Cardiac fibroblast (primary cell): ENCODE data around the gene STX16.

Experiments
- DNase-seq, 2 donors: peaks; one replicate each; pipeline versions ENCODE4 v3.0.0 to v3.0.0-alpha.2; 2010; ENCODE audit warnings: low read depth in 2 of 2
- H3K4me3 ChIP-seq, 2 donors: replicated peaks in 1 of 2; 1 replicate in 1 of 2; 2 replicates in 1 of 2; pipeline ENCODE4 v1.5.1; 2011; ENCODE audit warnings: low read depth in 2 of 2, low read length in 2 of 2, mild to moderate bottlenecking in 2 of 2, moderate library complexity in 1 of 2
- TF ChIP-seq, protein P1 (sequence below): IDR thresholded peaks from one replicate; pipeline ENCODE4 v1.5.1; 2011; ENCODE audit warnings: low read depth, mild to moderate bottlenecking, low read length, inconsistent platforms

STX16 gene

DNA sequence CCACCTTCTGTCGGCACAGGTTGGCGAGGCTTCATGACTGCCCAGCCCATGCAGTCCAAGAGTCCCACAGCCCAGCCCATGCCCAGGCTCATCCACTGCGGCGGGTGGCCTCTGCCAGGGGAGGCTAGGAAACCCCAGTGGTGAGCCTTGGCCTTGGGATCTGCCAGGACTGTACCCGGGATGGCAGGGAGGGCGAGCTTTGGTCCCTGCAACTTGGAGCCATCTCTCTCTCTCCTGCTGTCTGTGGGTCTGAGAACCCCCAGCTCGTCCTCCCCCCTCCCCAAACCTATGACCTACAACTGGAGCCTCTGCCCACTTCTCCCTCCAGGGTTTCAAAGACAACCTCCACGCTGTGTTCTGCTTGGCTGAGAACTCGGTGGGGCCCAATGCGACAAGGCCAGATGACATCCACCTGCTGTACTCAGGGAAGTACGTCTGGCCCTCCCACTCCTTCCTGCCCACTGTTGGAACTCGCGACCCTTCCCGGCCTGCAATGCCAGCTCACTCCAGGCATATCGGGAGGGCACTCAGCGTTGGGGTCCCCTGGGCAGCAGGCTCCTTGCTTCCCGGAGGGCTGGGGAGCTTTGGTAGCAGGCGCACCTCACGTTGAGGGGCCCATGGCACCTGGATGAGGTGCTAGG, 61.2 kb downstream of the STX16 start:
- DNase-seq = no peak
- TF ChIP-seq, protein P1, sequence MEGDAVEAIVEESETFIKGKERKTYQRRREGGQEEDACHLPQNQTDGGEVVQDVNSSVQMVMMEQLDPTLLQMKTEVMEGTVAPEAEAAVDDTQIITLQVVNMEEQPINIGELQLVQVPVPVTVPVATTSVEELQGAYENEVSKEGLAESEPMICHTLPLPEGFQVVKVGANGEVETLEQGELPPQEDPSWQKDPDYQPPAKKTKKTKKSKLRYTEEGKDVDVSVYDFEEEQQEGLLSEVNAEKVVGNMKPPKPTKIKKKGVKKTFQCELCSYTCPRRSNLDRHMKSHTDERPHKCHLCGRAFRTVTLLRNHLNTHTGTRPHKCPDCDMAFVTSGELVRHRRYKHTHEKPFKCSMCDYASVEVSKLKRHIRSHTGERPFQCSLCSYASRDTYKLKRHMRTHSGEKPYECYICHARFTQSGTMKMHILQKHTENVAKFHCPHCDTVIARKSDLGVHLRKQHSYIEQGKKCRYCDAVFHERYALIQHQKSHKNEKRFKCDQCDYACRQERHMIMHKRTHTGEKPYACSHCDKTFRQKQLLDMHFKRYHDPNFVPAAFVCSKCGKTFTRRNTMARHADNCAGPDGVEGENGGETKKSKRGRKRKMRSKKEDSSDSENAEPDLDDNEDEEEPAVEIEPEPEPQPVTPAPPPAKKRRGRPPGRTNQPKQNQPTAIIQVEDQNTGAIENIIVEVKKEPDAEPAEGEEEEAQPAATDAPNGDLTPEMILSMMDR = no peak
- no peak overlapping the region for H3K4me3 ChIP-seq

DNA sequence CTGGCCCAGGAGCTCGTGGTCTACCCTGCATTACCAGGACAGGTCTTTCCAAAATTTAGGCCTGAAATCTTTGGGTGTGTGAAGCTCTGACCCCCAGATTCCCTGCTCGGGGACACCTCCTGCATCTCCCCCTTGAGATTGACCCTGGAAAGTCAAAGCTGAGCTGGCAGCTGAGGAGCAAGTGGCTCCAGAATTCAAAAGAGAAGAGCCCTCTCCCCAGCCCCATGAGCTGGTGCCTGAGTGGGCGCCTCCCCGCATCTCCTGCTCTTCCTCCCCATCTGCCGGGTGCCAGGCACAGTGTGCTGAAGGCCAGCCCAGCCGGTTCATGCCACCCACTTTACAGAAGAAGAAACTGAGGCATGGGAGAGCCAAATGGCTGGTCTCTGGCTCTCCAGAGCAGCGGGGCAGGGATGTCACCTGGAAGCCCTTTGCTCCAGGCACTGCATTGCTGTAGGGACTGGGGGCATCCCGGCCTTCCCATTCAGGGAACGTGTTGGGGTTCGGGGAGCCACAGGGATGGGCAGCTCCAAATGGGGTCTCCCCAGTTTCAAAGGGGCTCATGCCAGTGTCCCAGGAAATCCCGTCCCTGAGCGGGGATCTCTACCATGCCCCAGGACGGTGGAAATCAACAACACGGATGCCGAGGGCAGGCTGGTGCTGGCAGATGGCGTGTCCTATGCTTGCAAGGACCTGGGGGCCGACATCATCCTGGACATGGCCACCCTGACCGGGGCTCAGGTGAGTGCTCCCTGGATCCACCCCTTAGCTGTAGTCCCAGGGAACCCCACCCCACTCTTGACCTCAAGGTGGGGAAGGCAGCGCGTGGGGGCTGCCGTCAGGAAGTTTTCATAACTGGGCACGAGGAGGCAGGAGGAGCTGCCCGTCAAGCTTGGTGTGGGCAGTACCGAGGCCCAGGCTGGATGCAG, 62.0 kb downstream of the STX16 start:
- H3K4me3 ChIP-seq = no peak overlapping the region
- TF ChIP-seq, protein P1 = no peak
- DNase-seq = no peak

DNA sequence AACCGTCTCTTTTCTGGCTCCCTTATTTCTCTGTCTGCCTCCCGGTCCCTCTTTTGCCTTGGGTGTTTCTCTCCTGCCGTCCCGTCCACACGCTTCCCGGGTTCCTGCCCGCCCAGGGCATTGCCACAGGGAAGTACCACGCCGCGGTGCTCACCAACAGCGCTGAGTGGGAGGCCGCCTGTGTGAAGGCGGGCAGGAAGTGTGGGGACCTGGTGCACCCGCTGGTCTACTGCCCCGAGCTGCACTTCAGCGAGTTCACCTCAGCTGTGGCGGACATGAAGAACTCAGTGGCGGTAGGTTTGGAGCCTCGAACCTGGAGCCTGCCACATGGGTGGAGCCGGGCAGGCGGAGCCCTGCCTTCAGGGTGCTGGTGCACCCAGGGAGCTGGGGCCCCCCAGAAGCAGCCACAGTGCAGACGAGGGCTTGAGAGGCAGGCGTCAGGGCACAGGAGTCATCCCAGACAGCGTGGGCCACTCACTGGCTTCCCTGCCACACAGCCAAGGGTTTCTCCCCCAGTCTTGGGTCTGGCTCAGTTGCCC, 62.8 kb downstream of the STX16 start:
- no peak overlapping the region for H3K4me3 ChIP-seq
- no peak for DNase-seq
- TF ChIP-seq, protein P1 = no peak

DNA sequence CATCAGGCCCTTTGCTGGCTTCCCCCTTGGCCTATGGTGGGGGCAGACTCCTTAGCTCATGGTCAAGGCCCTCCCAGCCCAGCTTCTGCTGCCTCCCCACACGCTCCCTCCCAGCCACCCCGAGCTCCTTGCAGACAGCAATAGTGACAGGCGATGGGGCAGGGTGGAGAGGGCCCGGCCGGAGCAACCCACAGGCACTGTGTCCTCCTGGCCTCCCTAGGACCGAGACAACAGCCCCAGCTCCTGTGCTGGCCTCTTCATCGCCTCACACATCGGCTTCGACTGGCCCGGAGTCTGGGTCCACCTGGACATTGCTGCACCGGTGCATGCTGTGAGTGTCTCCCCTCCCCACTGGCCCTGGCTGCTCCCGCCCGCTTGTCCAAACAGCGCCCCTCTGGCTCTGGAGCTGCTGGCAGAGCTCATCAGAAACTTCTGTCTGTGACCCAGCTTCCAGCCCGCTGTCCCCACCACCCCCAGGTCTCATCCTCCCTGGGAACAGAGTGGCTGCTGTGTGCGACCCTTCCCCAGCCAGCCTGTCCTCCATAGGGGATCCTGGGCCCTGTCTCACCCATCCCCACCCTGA, 63.3 kb downstream of the STX16 start:
- TF ChIP-seq, protein P1 = no peak
- no peak for DNase-seq
- H3K4me3 ChIP-seq = no peak overlapping the region

DNA sequence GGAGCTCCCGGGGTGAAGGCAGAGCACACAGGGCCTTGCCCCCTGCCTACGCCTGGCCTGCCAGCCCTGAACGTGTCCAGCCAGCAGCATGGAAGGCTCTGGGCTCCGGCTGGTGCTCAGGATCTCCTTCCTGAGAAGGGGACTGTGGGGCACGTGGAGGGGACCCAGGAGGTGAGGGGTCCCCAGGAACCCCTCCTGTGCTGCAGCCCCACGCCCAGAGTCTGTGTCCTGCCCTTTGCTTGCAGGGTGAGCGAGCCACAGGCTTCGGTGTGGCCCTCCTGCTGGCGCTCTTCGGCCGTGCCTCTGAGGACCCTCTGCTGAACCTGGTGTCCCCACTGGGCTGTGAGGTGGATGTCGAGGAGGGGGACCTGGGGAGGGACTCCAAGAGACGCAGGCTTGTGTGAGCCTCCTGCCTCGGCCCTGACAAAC, 63.9 kb downstream of the STX16 start:
- DNase-seq = no peak
- H3K4me3 ChIP-seq = no peak overlapping the region
- TF ChIP-seq, protein P1 = no peak

DNA sequence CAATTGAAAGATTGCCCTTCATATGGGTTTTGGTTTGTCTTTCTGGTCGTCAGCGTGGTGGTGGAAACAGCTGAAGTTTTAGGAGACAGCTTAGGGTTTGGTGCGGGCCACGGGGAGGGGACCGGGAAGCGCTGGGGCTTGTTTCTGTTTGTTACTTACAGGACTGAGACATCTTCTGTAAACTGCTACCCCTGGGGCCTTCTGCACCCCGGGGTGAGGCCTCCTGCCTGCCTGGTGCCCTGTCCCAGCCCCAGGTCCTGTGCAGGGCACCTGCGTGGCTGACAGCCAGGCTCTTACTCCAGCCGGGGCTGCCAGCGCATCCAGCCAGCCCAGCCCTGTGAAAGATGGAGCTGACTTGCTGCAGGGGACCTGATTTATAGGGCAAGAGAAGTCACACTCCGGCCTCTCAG, 64.3 kb downstream of the STX16 start:
- DNase-seq = no peak
- TF ChIP-seq, protein P1 = no peak
- H3K4me3 ChIP-seq = no peak overlapping the region
